HepG2 (cell line): Measurements from ENCODE around the gene KLC4. TPM values are rescaled to one million over a fixed set of nuclear protein-coding genes. Genes with fewer than 3 reads are reported as not detected.

Experiments
- BRD4 ChIP-seq: sonication (generic); formaldehyde crosslinking; IDR thresholded peaks from 2 replicates; pipeline ENCODE4 v1.4.0; 2020; ENCODE audit warnings: missing genetic modification reagents
- CBX1 ChIP-seq: IDR thresholded peaks from one replicate; pipeline ENCODE4 v1.6.1; 2016; ENCODE audit warnings: antibody characterized with exemption, low read depth
- CBX2 ChIP-seq, 2 experiments: fragments of 200-600 bp in 1 of 2; sonication (generic); formaldehyde crosslinking in 1 of 2; IDR thresholded peaks; 2 replicates each; pipeline versions ENCODE4 v1.7.0 to v1.8.1; 2018 to 2022; ENCODE audit warnings: low read depth in 2 of 2, low read length in 1 of 2, mild to moderate bottlenecking in 1 of 2, missing genetic modification reagents in 1 of 2
- EHMT2 ChIP-seq: fragments of 200-600 bp; sonication (generic); IDR thresholded peaks from 2 replicates; pipeline ENCODE4 v1.7.0; 2017; ENCODE audit warnings: antibody characterized with exemption, low read depth, low read length, borderline replicate concordance
- FOXJ3 ChIP-seq: sonication (generic); formaldehyde crosslinking; IDR thresholded peaks from 2 replicates; pipeline ENCODE4 v1.4.0; 2020; ENCODE audit warnings: missing genetic modification reagents, mild to moderate bottlenecking, borderline replicate concordance
- HOXD1 ChIP-seq: sonication (generic); formaldehyde crosslinking; IDR thresholded peaks from 2 replicates; pipeline ENCODE4 v1.5.0; 2020; ENCODE audit warnings: missing genetic modification reagents
- KAT2B ChIP-seq: fragments of 150-350 bp; IDR thresholded peaks from 2 replicates; pipeline ENCODE4 v1.6.1; 2014; ENCODE audit warnings: low read depth, low read length, borderline replicate concordance
- NCOA1 ChIP-seq: sonication (generic); formaldehyde crosslinking; IDR thresholded peaks from 2 replicates; pipeline ENCODE4 v1.9.0; 2021; ENCODE audit warnings: missing genetic modification reagents
- NR1H2 ChIP-seq: sonication (generic); formaldehyde crosslinking; IDR thresholded peaks from 2 replicates; pipeline ENCODE4 v1.8.1; 2022; ENCODE audit warnings: low read depth, missing genetic modification reagents, borderline replicate concordance
- PATZ1 ChIP-seq: sonication (generic); formaldehyde crosslinking; IDR thresholded peaks from 2 replicates; pipeline ENCODE4 v1.4.0; 2020; ENCODE audit warnings: missing genetic modification reagents
- REPIN1 ChIP-seq: sonication (generic); formaldehyde crosslinking; IDR thresholded peaks from 2 replicates; pipeline ENCODE4 v1.8.0; 2022; ENCODE audit warnings: missing genetic modification reagents, low read depth, mild to moderate bottlenecking, borderline replicate concordance
- SNAI1 ChIP-seq: sonication (generic); formaldehyde crosslinking; IDR thresholded peaks from 2 replicates; pipeline ENCODE4 v1.5.0; 2020; ENCODE audit warnings: mild to moderate bottlenecking, missing genetic modification reagents, borderline replicate concordance
- SP1 ChIP-seq, 2 experiments: fragments of 450-650 bp in 1 of 2; sonication (generic) in 1 of 2; formaldehyde crosslinking in 1 of 2; IDR thresholded peaks; 2 replicates each; pipeline versions ENCODE4 v1.4.0 to v1.6.1; 2016 to 2020; ENCODE audit warnings: missing genetic modification reagents in 1 of 2
- SP5 ChIP-seq: IDR thresholded peaks from 2 replicates; pipeline ENCODE4 v1.6.1; 2016; ENCODE audit warnings: low read depth, borderline replicate concordance
- TMF1 ChIP-seq: sonication (generic); formaldehyde crosslinking; IDR thresholded peaks from 2 replicates; pipeline ENCODE4 v1.8.1; 2022; ENCODE audit warnings: low read depth, missing genetic modification reagents
- YEATS4 ChIP-seq: sonication (generic); formaldehyde crosslinking; IDR thresholded peaks from 2 replicates; pipeline ENCODE4 v1.4.0; 2020; ENCODE audit warnings: missing genetic modification reagents, borderline replicate concordance
- ZBTB20 ChIP-seq: sonication (generic); formaldehyde crosslinking; IDR thresholded peaks from 2 replicates; pipeline ENCODE4 v1.8.1; 2023; ENCODE audit warnings: missing genetic modification reagents, low read depth, mild to moderate bottlenecking, borderline replicate concordance
- ZC3H4 ChIP-seq: sonication (generic); formaldehyde crosslinking; IDR thresholded peaks from 2 replicates; pipeline ENCODE4 v1.4.0; 2020; ENCODE audit warnings: missing genetic modification reagents, borderline replicate concordance
- ZEB1 ChIP-seq: IDR thresholded peaks from 2 replicates; pipeline ENCODE4 v1.6.1; 2012; ENCODE audit warnings: mild to moderate bottlenecking, low read depth, inconsistent platforms; ENCODE audit not compliant: insufficient replicate concordance
- ZNF235 ChIP-seq: sonication (generic); formaldehyde crosslinking; IDR thresholded peaks from 2 replicates; pipeline ENCODE4 v1.8.1; 2023; ENCODE audit warnings: mild to moderate bottlenecking, missing genetic modification reagents, borderline replicate concordance
- ZNF567 ChIP-seq: sonication (generic); formaldehyde crosslinking; IDR thresholded peaks from 2 replicates; pipeline ENCODE4 v1.8.1; 2023; ENCODE audit warnings: mild to moderate bottlenecking, missing genetic modification reagents, borderline replicate concordance
- ZNF841 ChIP-seq: sonication (generic); formaldehyde crosslinking; IDR thresholded peaks from 2 replicates; pipeline ENCODE4 v1.8.1; 2023; ENCODE audit warnings: missing genetic modification reagents, borderline replicate concordance
- polyA plus RNA-seq, 8 experiments: library from polyadenylated mRNA; depleted of rRNA in 3 of 8; stranded (reverse) in 7 of 8; unstranded in 1 of 8; fragments of >200 nt; fragmentation: Illumina TruSeq in 4 of 8; extraction: Trizol in 4 of 8; gene quantifications; 2 replicates each; pipeline versions ENCODE4 v1.2.1 to v1.2.3, GENCODE V29; 2011 to 2016; ENCODE audit warnings: low read depth in 4 of 8, missing spikeins in 1 of 8, mixed read lengths in 1 of 8; ENCODE audit not compliant: insufficient read depth in 1 of 8
- total RNA-seq, 5 experiments: library from RNA; depleted of rRNA; stranded (reverse); fragments of >200 nt; fragmentation: Illumina TruSeq; extraction: Trizol; gene quantifications; 2 replicates each; pipeline ENCODE4 v1.2.3, GENCODE V29; 2016; ENCODE audit warnings: low read depth in 1 of 5
- TF ChIP-seq, protein P1 (sequence below): sonication (generic); formaldehyde crosslinking; IDR thresholded peaks from 2 replicates; pipeline ENCODE4 v1.8.0; 2022; ENCODE audit warnings: low read depth, missing genetic modification reagents
- TF ChIP-seq, protein P2 (sequence below): IDR thresholded peaks from 2 replicates; pipeline ENCODE4 v1.6.1; 2012; ENCODE audit warnings: low read depth, low read length, improper control_type of control experiment

Gene KLC4
- total and polyA plus RNA-seq, 2 of the 13 experiments (the other 11 are each of a cell fraction or from before 2014, with no cell fraction given) = 45.4 to 70.4 TPM

DNA sequence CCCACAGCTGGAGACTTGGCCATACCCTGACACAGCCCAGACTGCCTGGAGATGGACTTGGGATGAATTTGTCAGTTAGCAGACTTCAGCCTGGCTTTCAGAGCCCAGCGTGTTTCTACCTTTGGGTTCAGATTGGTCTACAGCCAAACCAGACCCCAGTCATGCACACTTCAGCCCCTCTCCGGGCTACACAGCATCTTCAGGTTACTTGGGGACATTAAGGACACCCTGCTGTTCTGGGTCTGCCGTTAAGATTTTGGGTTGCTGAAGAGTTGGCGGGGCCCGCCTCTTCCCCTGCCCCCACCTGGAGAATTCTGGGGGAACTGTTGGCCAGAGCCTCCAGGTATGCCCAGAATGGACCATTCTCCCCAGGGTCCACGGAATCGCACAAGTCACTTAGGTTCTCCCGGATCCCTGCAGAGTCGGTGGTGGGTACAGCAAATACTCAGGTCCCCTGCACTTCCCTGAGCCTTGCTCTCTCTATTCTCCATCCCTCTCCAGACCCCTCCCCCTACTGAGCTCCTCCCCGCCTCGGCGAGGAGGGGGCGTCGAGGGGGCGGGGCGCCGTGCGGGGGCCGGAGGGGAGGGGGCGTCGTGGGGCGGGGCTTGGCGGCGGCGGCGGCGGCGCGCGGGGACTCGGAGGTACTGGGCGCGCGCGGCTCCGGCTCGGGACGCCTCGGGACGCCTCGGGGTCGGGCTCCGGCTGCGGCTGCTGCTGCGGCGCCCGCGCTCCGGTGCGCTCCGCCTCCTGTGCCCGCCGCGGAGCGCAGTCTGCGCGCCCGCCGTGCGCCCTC, 16.4 kb downstream of the KLC4 start, which contains the start of gene PTK7 (continued):
- TF ChIP-seq, protein P1, sequence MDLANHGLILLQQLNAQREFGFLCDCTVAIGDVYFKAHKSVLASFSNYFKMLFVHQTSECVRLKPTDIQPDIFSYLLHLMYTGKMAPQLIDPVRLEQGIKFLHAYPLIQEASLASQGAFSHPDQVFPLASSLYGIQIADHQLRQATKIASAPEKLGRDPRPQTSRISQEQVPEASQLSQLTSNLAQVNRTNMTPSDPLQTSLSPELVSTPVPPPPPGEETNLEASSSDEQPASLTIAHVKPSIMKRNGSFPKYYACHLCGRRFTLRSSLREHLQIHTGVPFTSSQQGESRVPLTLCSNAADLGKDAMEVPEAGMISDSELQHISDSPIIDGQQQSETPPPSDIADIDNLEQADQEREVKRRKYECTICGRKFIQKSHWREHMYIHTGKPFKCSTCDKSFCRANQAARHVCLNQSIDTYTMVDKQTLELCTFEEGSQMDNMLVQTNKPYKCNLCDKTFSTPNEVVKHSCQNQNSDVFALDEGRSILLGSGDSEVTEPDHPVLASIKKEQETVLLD (CRISPR knock-in tag) = peak; percentile 59; the same call in 1 of the 2 replicates
- no peak for TF ChIP-seq EHMT2
- TF ChIP-seq NCOA1 (CRISPR knock-in tag) = no peak
- TF ChIP-seq TMF1 (CRISPR knock-in tag) = 0 out of 2 replicates have a peak, but pooled peaks have one; percentile 25
- peak; percentile 51 for TF ChIP-seq SP5 (CRISPR knock-in tag)
- no peak for TF ChIP-seq ZEB1
- no peak for TF ChIP-seq ZC3H4 (CRISPR knock-in tag)
- TF ChIP-seq HOXD1 (CRISPR knock-in tag) = no peak
- TF ChIP-seq, protein P2, sequence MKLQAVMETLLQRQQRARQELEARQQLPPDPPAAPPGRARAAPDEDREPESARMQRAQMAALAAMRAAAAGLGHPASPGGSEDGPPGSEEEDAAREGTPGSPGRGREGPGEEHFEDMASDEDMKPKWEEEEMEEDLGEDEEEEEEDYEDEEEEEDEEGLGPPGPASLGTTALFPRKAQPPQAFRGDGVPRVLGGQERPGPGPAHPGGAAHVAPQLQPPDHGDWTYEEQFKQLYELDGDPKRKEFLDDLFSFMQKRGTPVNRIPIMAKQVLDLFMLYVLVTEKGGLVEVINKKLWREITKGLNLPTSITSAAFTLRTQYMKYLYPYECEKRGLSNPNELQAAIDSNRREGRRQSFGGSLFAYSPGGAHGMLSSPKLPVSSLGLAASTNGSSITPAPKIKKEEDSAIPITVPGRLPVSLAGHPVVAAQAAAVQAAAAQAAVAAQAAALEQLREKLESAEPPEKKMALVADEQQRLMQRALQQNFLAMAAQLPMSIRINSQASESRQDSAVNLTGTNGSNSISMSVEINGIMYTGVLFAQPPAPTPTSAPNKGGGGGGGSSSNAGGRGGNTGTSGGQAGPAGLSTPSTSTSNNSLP = no peak
- TF ChIP-seq SNAI1 (CRISPR knock-in tag) = 0 out of 2 replicates have a peak, but pooled peaks have one; percentile 8
- TF ChIP-seq KAT2B = no peak
- no peak for TF ChIP-seq CBX1
- no peak for TF ChIP-seq REPIN1 (CRISPR knock-in tag)
- no peak for TF ChIP-seq ZNF567
- peak; percentile 92 for TF ChIP-seq PATZ1 (CRISPR knock-in tag)
- 0 out of 2 replicates have a peak, but pooled peaks have one; percentile 2 for TF ChIP-seq ZNF235 (CRISPR knock-in tag)
- no peak for TF ChIP-seq CBX2 (IDR thresholded peaks at IDR 0.05; ENCODE audit: low read depth, low read length)
- no peak for TF ChIP-seq CBX2 (CRISPR knock-in tag; IDR thresholded peaks at IDR 0.05; ENCODE audit: low read depth)
- no peak for TF ChIP-seq NR1H2 (CRISPR knock-in tag)
- TF ChIP-seq SP1 (IDR thresholded peaks at IDR 0.05) = no peak
- peak; percentile 60; the same call in 1 of the 2 replicates for TF ChIP-seq SP1 (CRISPR knock-in tag; IDR thresholded peaks at IDR 0.05)
- TF ChIP-seq FOXJ3 (CRISPR knock-in tag) = no peak
- TF ChIP-seq YEATS4 = no peak
- TF ChIP-seq BRD4 (CRISPR knock-in tag) = no peak
- TF ChIP-seq ZNF841 (CRISPR knock-in tag) = no peak
- TF ChIP-seq ZBTB20 (CRISPR knock-in tag) = no peak
